HK-2 (cell line): ENCODE results near the gene ACSL6.
"Not testable (repeated sequence)": the region's sequence is repeated elsewhere in the genome, so short reads cannot be mapped to it uniquely, and the experiment has no call there.

Source experiments
- DNase-seq: peaks from one replicate; pipeline ENCODE4 v3.0.0-alpha.2; 2018; ENCODE audit not compliant: unreplicated experiment

ACSL6 gene

GRCh38 chr5:131942016-131942415 lies 69.4 kb downstream of the ACSL6 start:
- DNase-seq, result no peak

GRCh38 chr5:131939690-131940345 lies 71.6 kb downstream of the ACSL6 start:
- no peak for DNase-seq

- DNase-seq, result no peak
Observed at GRCh38 chr5:131932235-131932634, 79.2 kb downstream of the ACSL6 start.

GRCh38 chr5:131928957-131929356 lies 82.5 kb downstream of the ACSL6 start:
- DNase-seq, result no peak

GRCh38 chr5:131926168-131926567 lies 85.3 kb downstream of the ACSL6 start:
- DNase-seq, result no peak

GRCh38 chr5:131916481-131916880 lies 95.0 kb downstream of the ACSL6 start:
- DNase-seq, result no peak

GRCh38 chr5:131914472-131914871 lies 97.0 kb downstream of the ACSL6 start:
- no peak for DNase-seq

GRCh38 chr5:131913603-131914002 lies 97.9 kb downstream of the ACSL6 start:
- no peak for DNase-seq

- no peak for DNase-seq
Observed at GRCh38 chr5:131906668-131907067, 104.8 kb downstream of the ACSL6 start.

GRCh38 chr5:131902266-131902665 lies 109.2 kb downstream of the ACSL6 start:
- not testable (repeated sequence) for DNase-seq
